Stimulated activated CD8-positive, alpha-beta memory T cell treated with anti-CD3 and anti-CD28 coated beads, Interleukin-12 subunit alpha, Interleukin-12 subunit beta, amount 100 ng/mL, for 24 hours (primary cell): ENCODE results near the gene UQCC2.

Source experiments
- DNase-seq: peaks from one replicate; pipeline ENCODE4 v3.0.0-alpha.2; 2020; ENCODE audit errors: extremely low read depth

The UQCC2 gene

GRCh38 chr6:33744001-33744848 is 32.7 kb upstream of the UQCC2 start:
- DNase-seq: peak; percentile 37

GRCh38 chr6:33742837-33743236 is 31.3 kb upstream of the UQCC2 start:
- no peak for DNase-seq

GRCh38 chr6:33742092-33742491 is 30.6 kb upstream of the UQCC2 start:
- DNase-seq: no peak

- DNase-seq: no peak
Observed at GRCh38 chr6:33740794-33741193, 29.3 kb upstream of the UQCC2 start.

GRCh38 chr6:33740204-33740608 is 28.7 kb upstream of the UQCC2 start:
- no peak for DNase-seq

GRCh38 chr6:33739571-33739970 is 28.1 kb upstream of the UQCC2 start:
- no peak for DNase-seq

GRCh38 chr6:33738879-33739278 is 27.4 kb upstream of the UQCC2 start:
- no peak for DNase-seq

- DNase-seq: no peak
Observed at GRCh38 chr6:33738153-33738552, 26.7 kb upstream of the UQCC2 start.

GRCh38 chr6:33737267-33738026 is 25.9 kb upstream of the UQCC2 start:
- DNase-seq: no peak

- DNase-seq: no peak
Observed at GRCh38 chr6:33735216-33735615, 23.7 kb upstream of the UQCC2 start.

- no peak for DNase-seq
Observed at GRCh38 chr6:33733709-33734007, 22.2 kb upstream of the UQCC2 start.

- DNase-seq: no peak
Observed at GRCh38 chr6:33732817-33733708, 21.6 kb upstream of the UQCC2 start.

GRCh38 chr6:33732385-33732784 is 20.9 kb upstream of the UQCC2 start:
- no peak for DNase-seq

GRCh38 chr6:33731751-33732282 is 20.3 kb upstream of the UQCC2 start:
- no peak for DNase-seq

GRCh38 chr6:33731035-33731434 is 19.5 kb upstream of the UQCC2 start:
- DNase-seq: no peak

GRCh38 chr6:33730611-33731010 is 19.1 kb upstream of the UQCC2 start:
- DNase-seq: no peak

- DNase-seq: no peak
Observed at GRCh38 chr6:33729059-33729458, 17.6 kb upstream of the UQCC2 start.

GRCh38 chr6:33728438-33728837 is 16.9 kb upstream of the UQCC2 start:
- DNase-seq: no peak

GRCh38 chr6:33727932-33728331 is 16.4 kb upstream of the UQCC2 start:
- DNase-seq: no peak

GRCh38 chr6:33727126-33727525 is 15.6 kb upstream of the UQCC2 start:
- no peak for DNase-seq

- no peak for DNase-seq
Observed at GRCh38 chr6:33726696-33727095, 15.2 kb upstream of the UQCC2 start.
